Stimulated activated CD8-positive, alpha-beta memory T cell treated with anti-CD3 and anti-CD28 coated beads, Interleukin-7, amount 100 ng/mL, for 24 hours (primary cell): ENCODE measurements around the gene GPSM1.
A peak's percentile ranks its signal among the peaks of the same experiment; 100 is the strongest.

Experiments
- DNase-seq: peaks from one replicate; pipeline ENCODE4 v3.0.0-alpha.2; 2020; ENCODE audit warnings: low read depth

GPSM1 gene

GRCh38 chr9:136327304-136327974 is at the start of gene GPSM1:
TSS of gene GPSM1 (plus strand) at chr9:136327539. CDS start at chr9:136327696, 157 bp downstream.
- DNase-seq, result no peak

- DNase-seq, result no peak
These were observed 49.6 kb upstream of the GPSM1 start for GRCh38 chr9:136277746-136278145.

GRCh38 chr9:136278221-136278620 is 49.1 kb upstream of the GPSM1 start:
- no peak for DNase-seq

GRCh38 chr9:136278894-136279293 is 48.4 kb upstream of the GPSM1 start:
- no peak for DNase-seq

GRCh38 chr9:136279471-136279870 is 47.9 kb upstream of the GPSM1 start:
- DNase-seq, result no peak

- DNase-seq, result no peak
These were observed 46.6 kb upstream of the GPSM1 start for GRCh38 chr9:136280535-136281315.

GRCh38 chr9:136281421-136282271 is 45.7 kb upstream of the GPSM1 start:
- no peak for DNase-seq

GRCh38 chr9:136282272-136282861 is 45.0 kb upstream of the GPSM1 start:
- DNase-seq, result no peak

GRCh38 chr9:136283291-136284235 is 43.8 kb upstream of the GPSM1 start:
- peak; percentile 54 for DNase-seq

GRCh38 chr9:136284311-136284710 is 43.0 kb upstream of the GPSM1 start:
- DNase-seq, result no peak

- no peak for DNase-seq
These were observed 42.4 kb upstream of the GPSM1 start for GRCh38 chr9:136284951-136285350.

GRCh38 chr9:136285501-136286358 is 41.6 kb upstream of the GPSM1 start:
- no peak for DNase-seq

- no peak for DNase-seq
These were observed 40.9 kb upstream of the GPSM1 start for GRCh38 chr9:136286359-136286986.

GRCh38 chr9:136286987-136287379 is 40.4 kb upstream of the GPSM1 start:
- no peak for DNase-seq

- DNase-seq, result no peak
These were observed 39.2 kb upstream of the GPSM1 start for GRCh38 chr9:136287960-136288753.

GRCh38 chr9:136289651-136290507 is 37.5 kb upstream of the GPSM1 start:
- DNase-seq, result no peak

GRCh38 chr9:136290508-136291000 is 36.8 kb upstream of the GPSM1 start:
- DNase-seq, result no peak
